Ovary (tissue), 9 donors: ENCODE measurements around the gene ZNF740. TPM values are rescaled to one million over a fixed set of nuclear protein-coding genes. Genes with fewer than 3 reads are reported as not detected.

Experiments used
- DNase-seq, 5 donors: peaks; one replicate each; pipeline ENCODE4 v3.0.0-alpha.2; 2019 to 2020
- H3K27ac ChIP-seq, 2 donors: fragments of 200-600 bp; one replicate each; pipeline versions ENCODE4 v1.5.1 to v1.8.0; 2019 to 2022
- H3K27me3 ChIP-seq: fragments of 200-600 bp; one replicate; pipeline ENCODE4 v1.8.0; 2022
- H3K36me3 ChIP-seq: fragments of 200-600 bp; sonication (generic); one replicate; pipeline ENCODE4 v1.5.1; 2019
- H3K4me1 ChIP-seq: one replicate; pipeline ENCODE4 v1.8.1; 2013; ENCODE audit warnings: mild to moderate bottlenecking, moderate library complexity; ENCODE audit not compliant: insufficient read depth
- H3K4me3 ChIP-seq: fragments of 200-600 bp; sonication (generic); one replicate; pipeline ENCODE4 v1.5.1; 2017
- H3K9me3 ChIP-seq, 2 donors: fragments of 200-600 bp in 1 of 2; sonication (generic) in 1 of 2; one replicate each; pipeline versions ENCODE4 v1.5.1 to v1.8.1; 2013 to 2019; ENCODE audit warnings: mild to moderate bottlenecking in 1 of 2, moderate library complexity in 1 of 2
- EP300 ChIP-seq: sonication (generic); formaldehyde crosslinking; IDR thresholded peaks from one replicate; pipeline ENCODE4 v1.6.1; 2017; ENCODE audit warnings: antibody characterized with exemption
- POLR2A ChIP-seq: fragments of 450-650 bp; IDR thresholded peaks from one replicate; pipeline ENCODE4 v1.6.1; 2017; ENCODE audit warnings: antibody characterized with exemption, mild to moderate bottlenecking, moderate library complexity
- WGBS, 3 donors: extraction: QIAGEN DNeasy Blood & Tissue Kit in 1 of 3; methylation state at CpG; one replicate each; pipeline versions ENCODE4 v1.1.5 to v1.1.7; 2013 to 2017; 5-methylcytosine and 5-hydroxymethylcytosine counted together
- intact Hi-C, 4 donors: fragments of 100-400 bp; cut with DNase I; formaldehyde crosslinking; loops; one replicate each; pipeline versions ENCODE4 v1.11.0 to v1.15.1; 2022 to 2023
- polyA plus RNA-seq, 2 donors: library from polyadenylated mRNA; stranded (reverse); fragments of 200-250 nt in 1 of 2; fragments of 350-450 nt in 1 of 2; fragmentation: Illumina TruSeq in 1 of 2; extraction: RNeasy Lipid Tissue Mini Kit (QIAGEN cat#74804) in 1 of 2; gene quantifications; one replicate each; pipeline ENCODE4 v1.2.3, GENCODE V29; 2013 to 2014
- total RNA-seq, 7 donors: library from RNA; depleted of rRNA in 2 of 7; stranded (reverse); fragments of >200 nt in 2 of 7; fragmentation: NEBNext Ultra II Directional in 3 of 7; extraction: Animal tissue kit (Norgen Biotek cat#: 25700) in 3 of 7; gene quantifications; one replicate each; pipeline versions ENCODE4 v1.1.0 to v1.2.4, GENCODE V29; 2016 to 2023
- TF ChIP-seq, protein P1 (sequence below), 3 donors: fragments of 450-650 bp in 2 of 3; fragments of 200-600 bp in 1 of 3; IDR thresholded peaks; one replicate each; pipeline versions ENCODE4 v1.5.1 to v1.8.0; 2016 to 2022; ENCODE audit warnings: antibody characterized with exemption in 3 of 3, mild to moderate bottlenecking in 1 of 3
- donor health status: DM: no; HTN: no; CAD: no; lungs with moderate emphysema.
- donor health status: DM: no; HTN: no; CAD: no.
- donor health status: Bipolar disorder and iron deficiency.
- donor health status: DM: yes; HTN: yes; CAD: no.
- donor health status: DM: no; HTN: no; CAD: no.
- donor health status: DM: yes; HTN: yes; CAD: no.

ZNF740 gene
- total and polyA plus RNA-seq, 9 donors, result 9.7 to 56.9 (median 45.7) TPM

DNA sequence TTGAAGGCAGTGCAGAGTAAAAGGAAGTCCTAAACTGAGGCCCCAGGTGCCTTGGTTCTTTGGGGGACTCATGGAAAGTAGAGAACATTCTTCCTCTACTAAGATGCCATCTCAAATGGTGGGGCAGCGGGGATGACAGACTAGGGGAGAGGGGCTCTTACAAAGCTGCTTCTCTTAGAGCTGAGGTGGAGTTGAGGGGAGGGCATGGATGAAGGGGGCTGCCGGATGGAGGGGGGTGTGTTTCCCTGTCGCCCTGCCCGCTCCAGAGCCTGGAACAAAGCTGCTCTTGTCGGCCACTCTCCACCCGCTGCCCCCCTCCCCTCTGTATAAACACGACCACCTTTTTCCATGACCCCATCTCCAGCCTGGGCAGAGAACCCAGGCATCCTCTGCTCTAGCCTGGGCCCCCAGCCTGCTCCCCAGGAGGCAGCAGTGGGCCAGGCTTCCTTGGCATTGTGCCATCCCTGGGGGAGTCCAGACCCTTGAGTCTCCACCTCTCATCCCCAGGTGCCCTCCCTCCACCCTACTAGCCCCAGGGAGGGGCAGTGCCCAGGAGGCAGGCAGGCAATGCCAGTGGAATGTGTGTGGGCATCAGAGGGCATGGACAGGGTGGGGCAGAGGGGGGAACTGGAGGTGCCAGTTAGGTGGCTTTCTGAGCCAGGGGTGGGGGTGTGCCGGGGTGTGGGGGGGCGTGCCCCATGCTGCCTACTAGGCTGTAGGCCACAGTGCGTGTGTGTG lies 49.8 kb downstream of the ZNF740 start:
- Histone ChIP-seq H3K9me3 (no peaks in the 10 kb centered on the region), H3K36me3 (no peaks in the 10 kb centered on the region), H3K27me3 (no peaks in the 10 kb centered on the region), H3K4me1 (peaks cover 19% of the 10 kb centered on the region), H3K27ac (no peak overlapping the region), H3K4me3 (no peak overlapping the region)
- intact Hi-C loops, result no loop called here
- WGBS, 3 donors, result 72 to 85% (median 82%) methylated on average over 8 to 10 of the region's 10 CpGs
- TF ChIP-seq POLR2A (no peak), EP300 (no peak)
- TF ChIP-seq, protein P1, sequence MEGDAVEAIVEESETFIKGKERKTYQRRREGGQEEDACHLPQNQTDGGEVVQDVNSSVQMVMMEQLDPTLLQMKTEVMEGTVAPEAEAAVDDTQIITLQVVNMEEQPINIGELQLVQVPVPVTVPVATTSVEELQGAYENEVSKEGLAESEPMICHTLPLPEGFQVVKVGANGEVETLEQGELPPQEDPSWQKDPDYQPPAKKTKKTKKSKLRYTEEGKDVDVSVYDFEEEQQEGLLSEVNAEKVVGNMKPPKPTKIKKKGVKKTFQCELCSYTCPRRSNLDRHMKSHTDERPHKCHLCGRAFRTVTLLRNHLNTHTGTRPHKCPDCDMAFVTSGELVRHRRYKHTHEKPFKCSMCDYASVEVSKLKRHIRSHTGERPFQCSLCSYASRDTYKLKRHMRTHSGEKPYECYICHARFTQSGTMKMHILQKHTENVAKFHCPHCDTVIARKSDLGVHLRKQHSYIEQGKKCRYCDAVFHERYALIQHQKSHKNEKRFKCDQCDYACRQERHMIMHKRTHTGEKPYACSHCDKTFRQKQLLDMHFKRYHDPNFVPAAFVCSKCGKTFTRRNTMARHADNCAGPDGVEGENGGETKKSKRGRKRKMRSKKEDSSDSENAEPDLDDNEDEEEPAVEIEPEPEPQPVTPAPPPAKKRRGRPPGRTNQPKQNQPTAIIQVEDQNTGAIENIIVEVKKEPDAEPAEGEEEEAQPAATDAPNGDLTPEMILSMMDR (IDR thresholded peaks at IDR 0.05), result no peak
- DNase-seq, result peak in 2 of 5 donors; percentile 49 to 54

DNA sequence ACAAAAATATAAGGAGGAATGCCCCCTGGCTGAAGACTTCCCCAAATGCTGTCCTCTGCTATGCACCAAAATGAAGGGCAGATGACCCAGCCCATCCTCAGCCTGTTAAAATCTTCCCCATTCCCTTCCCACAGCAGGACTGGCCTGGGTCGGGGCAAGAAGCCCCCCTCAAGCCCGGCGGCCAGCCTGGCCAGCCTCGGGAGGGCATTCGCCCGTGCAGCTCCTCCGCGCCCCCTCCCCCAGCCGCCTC lies 51.1 kb downstream of the ZNF740 start:
- intact Hi-C loops, result no loop called here
- peaks cover 19% of the 10 kb centered on the region for H3K4me1 ChIP-seq
- 0% methylated on average over 6 to 9 of the region's 9 CpGs; no CpG with 5 or more reads in 1 of the 3 donors for WGBS, 3 donors

DNA sequence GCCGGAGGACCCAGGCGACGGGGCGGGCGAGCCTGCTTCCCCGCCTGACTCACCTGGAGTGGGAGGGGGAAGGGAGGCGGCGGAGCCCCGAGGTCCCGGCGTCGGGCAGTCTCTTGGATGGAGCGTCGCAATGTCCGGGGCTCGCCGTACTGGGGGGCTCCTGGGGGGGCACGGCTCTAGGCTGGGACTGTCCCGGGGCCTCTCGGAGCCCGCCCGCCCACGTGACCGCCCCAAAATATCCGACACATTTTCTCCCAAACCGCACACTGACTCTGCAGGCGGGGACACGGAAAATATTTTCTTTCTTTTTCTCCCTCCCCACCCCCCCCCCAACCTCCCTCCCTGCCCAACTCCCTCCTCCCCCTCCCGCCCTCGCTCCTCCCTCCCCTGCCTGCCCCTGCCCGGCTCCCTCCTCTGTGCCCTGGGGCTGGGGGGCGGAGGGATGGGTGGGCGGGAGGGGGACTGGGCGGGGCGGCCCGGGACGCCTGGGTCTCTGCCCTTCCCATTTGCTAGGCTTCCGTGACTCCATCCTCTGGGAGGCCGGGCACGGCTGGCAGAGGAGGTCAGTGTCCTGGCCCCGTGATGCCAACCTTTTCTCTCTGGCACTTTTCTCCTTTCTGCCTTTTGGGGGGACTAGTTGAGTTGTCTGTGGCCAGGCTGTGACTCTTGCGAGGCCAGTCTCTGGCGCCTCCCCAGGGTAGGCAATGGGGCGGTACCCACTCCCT lies 51.6 kb downstream of the ZNF740 start, which contains the start of gene RARG:
TSS of gene RARG (minus strand) at position 289 of the 725 bp plus-strand sequence. CDS start 4,664 bp downstream, outside the sequence.
- TF ChIP-seq EP300 (no peak), POLR2A (no peak)
- TF ChIP-seq, protein P1 (IDR thresholded peaks at IDR 0.05), result no peak
- intact Hi-C loops, result no loop called here
- no peaks in the 10 kb centered on the region for H3K27me3 ChIP-seq
- H3K36me3 ChIP-seq, result no peaks in the 10 kb centered on the region
- peak within 1 kb of the TSS; percentile 77 to 90 for H3K27ac ChIP-seq
- H3K4me3 ChIP-seq, result peak within 1 kb of the TSS; percentile 68
- peaks cover 19% of the 10 kb centered on the region for H3K4me1 ChIP-seq
- H3K9me3 ChIP-seq, result no peaks in the 10 kb centered on the region
- DNase-seq, result peak; percentile 66 to 77 (median 72)
- WGBS, 3 donors, result 1 to 2% (median 1%) methylated on average over 18 to 44 of the region's 44 CpGs

More for the DNA sequence above, 51.1 kb downstream of the ZNF740 start:
- Histone ChIP-seq H3K36me3 (no peaks in the 10 kb centered on the region), H3K4me3 (peak overlapping the region; percentile 68), H3K9me3 (no peaks in the 10 kb centered on the region), H3K27me3 (no peaks in the 10 kb centered on the region), H3K27ac (peak overlapping the region; percentile 77 to 90)
- TF ChIP-seq POLR2A, result no peak
- TF ChIP-seq, protein P1 (IDR thresholded peaks at IDR 0.05), result peak in 1 of 3 donors; percentile 7
- no peak for DNase-seq

GRCh38 chr12:53232646-53233461 lies 52.3 kb downstream of the ZNF740 start:
- WGBS, 3 donors, result 20 to 24% (median 24%) methylated on average over 11 of the region's 11 CpGs
- H3K4me1 ChIP-seq, result peaks cover 19% of the 10 kb centered on the region
- TF ChIP-seq, protein P1 (IDR thresholded peaks at IDR 0.05), result no peak
- TF ChIP-seq EP300 (no peak), POLR2A (no peak)
- no peaks in the 10 kb centered on the region for H3K36me3 ChIP-seq
- peak; percentile 49 to 60 (median 56) for DNase-seq
- H3K4me3 ChIP-seq, result peak overlapping the region; percentile 68
- peak overlapping the region; percentile 77 to 90 for H3K27ac ChIP-seq
- intact Hi-C loops, result no loop called here
- H3K9me3 ChIP-seq, result no peaks in the 10 kb centered on the region
- no peaks in the 10 kb centered on the region for H3K27me3 ChIP-seq
